HFFc6 (cell line): ENCODE measurements around the gene CCDC91. TPM values are rescaled to one million over a fixed set of nuclear protein-coding genes. Genes with fewer than 3 reads are reported as not detected.
"Not testable (repeated sequence)": the region's sequence is repeated elsewhere in the genome, so short reads cannot be mapped to it uniquely, and the experiment has no call there.

ENCODE experiments used
- DNase-seq: peaks from one replicate; pipeline ENCODE4 v3.0.0-alpha.2; 2018
- H3K27ac Mint-ChIP-seq: 2 replicates; pipeline ENCODE4 v1.8.0; 2020; ENCODE audit warnings: mild to moderate bottlenecking, mixed read lengths
- H3K27me3 Mint-ChIP-seq: 2 replicates; pipeline ENCODE4 v1.8.0; 2021; ENCODE audit warnings: mild to moderate bottlenecking, moderate library complexity, mixed read lengths; ENCODE audit not compliant: insufficient read depth
- H3K36me3 Mint-ChIP-seq: 2 replicates; pipeline ENCODE4 v1.8.0; 2021; ENCODE audit warnings: low read depth, mixed read lengths
- H3K4me1 Mint-ChIP-seq: 2 replicates; pipeline ENCODE4 v1.8.0; 2020; ENCODE audit warnings: low read depth, mixed read lengths
- H3K4me3 Mint-ChIP-seq: 2 replicates; pipeline ENCODE4 v1.8.0; 2020; ENCODE audit warnings: mild to moderate bottlenecking, moderate library complexity, mixed read lengths
- H3K9me3 Mint-ChIP-seq: 2 replicates; pipeline ENCODE4 v1.8.0; 2020; ENCODE audit warnings: mild to moderate bottlenecking, mixed read lengths
- CTCF ChIP-seq: fragments of 200-600 bp; sonication (generic); IDR thresholded peaks from 2 replicates; pipeline ENCODE4 v1.5.0; 2021; ENCODE audit warnings: antibody characterized with exemption, mild to moderate bottlenecking
- total RNA-seq, 6 experiments: library from RNA; stranded (reverse); fragmentation: NEBNext Ultra II Directional; extraction: Animal tissue kit (Norgen Biotek cat#: 25700); gene quantifications; 2 replicates in 1 of 6; 3 replicates in 5 of 6; pipeline ENCODE4 v1.2.3, GENCODE V29; 2021

CCDC91 gene
- total RNA-seq, 6 experiments from 2014 or later = 14.7 to 17.3 (median 16.7) TPM

GRCh38 chr12:28374556-28374955 is 184.3 kb downstream of the CCDC91 start:
- no peaks in the 10 kb centered on the region for H3K27me3 Mint-ChIP-seq
- H3K9me3 Mint-ChIP-seq = peaks cover 35% of the 10 kb centered on the region
- peaks cover 47% of the 10 kb centered on the region for H3K36me3 Mint-ChIP-seq
- peaks cover 30% of the 10 kb centered on the region for H3K4me1 Mint-ChIP-seq
- no peak for TF ChIP-seq CTCF
- no peak overlapping the region for H3K27ac Mint-ChIP-seq
- DNase-seq = no peak
- H3K4me3 Mint-ChIP-seq = no peak overlapping the region

- H3K9me3 Mint-ChIP-seq = no peaks in the 10 kb centered on the region
- peak; percentile 7 for DNase-seq
- no peaks in the 10 kb centered on the region for H3K27me3 Mint-ChIP-seq
- no peak overlapping the region for H3K4me3 Mint-ChIP-seq
- TF ChIP-seq CTCF = no peak
- H3K4me1 Mint-ChIP-seq = peaks cover 32% of the 10 kb centered on the region
- no peak overlapping the region for H3K27ac Mint-ChIP-seq
- H3K36me3 Mint-ChIP-seq = peaks cover 15% of the 10 kb centered on the region
Observed at GRCh38 chr12:28378736-28379135, 188.5 kb downstream of the CCDC91 start.

GRCh38 chr12:28379779-28380178 is 189.5 kb downstream of the CCDC91 start:
- H3K4me1 Mint-ChIP-seq = peaks cover 22% of the 10 kb centered on the region
- H3K4me3 Mint-ChIP-seq, H3K27ac Mint-ChIP-seq, DNase-seq, H3K36me3 Mint-ChIP-seq, H3K27me3 Mint-ChIP-seq, H3K9me3 Mint-ChIP-seq: not testable (repeated sequence)

GRCh38 chr12:28383368-28383767 is 193.1 kb downstream of the CCDC91 start:
- Mint-ChIP-seq H3K4me1 (peaks cover 13% of the 10 kb centered on the region), H3K9me3 (no peaks in the 10 kb centered on the region), H3K27ac (no peak overlapping the region), H3K36me3 (peaks cover 15% of the 10 kb centered on the region), H3K27me3 (no peaks in the 10 kb centered on the region), H3K4me3 (no peak overlapping the region)
- TF ChIP-seq CTCF = no peak
- no peak for DNase-seq

- Mint-ChIP-seq H3K27ac (no peak overlapping the region), H3K27me3 (no peaks in the 10 kb centered on the region), H3K4me1 (peaks cover 14% of the 10 kb centered on the region), H3K9me3 (no peaks in the 10 kb centered on the region), H3K4me3 (no peak overlapping the region), H3K36me3 (0 out of 2 replicates have a peak, but pooled peaks cover 5% of the 10 kb centered on the region)
- TF ChIP-seq CTCF = no peak
- DNase-seq = no peak
Observed at GRCh38 chr12:28388879-28389278, 198.6 kb downstream of the CCDC91 start.

- peak overlapping the region; percentile 67 for H3K27ac Mint-ChIP-seq
- H3K27me3 Mint-ChIP-seq = no peaks in the 10 kb centered on the region
- no peaks in the 10 kb centered on the region for H3K9me3 Mint-ChIP-seq
- H3K4me1 Mint-ChIP-seq = peaks cover 14% of the 10 kb centered on the region
- 0 out of 2 replicates have a peak, but pooled peaks cover 5% of the 10 kb centered on the region for H3K36me3 Mint-ChIP-seq
- DNase-seq = no peak
- no peak for TF ChIP-seq CTCF
- H3K4me3 Mint-ChIP-seq = peak overlapping the region; percentile 37; the same call in 1 of the 2 replicates
Observed at GRCh38 chr12:28390206-28390605, 199.9 kb downstream of the CCDC91 start.
